GM12872 (cell line): ENCODE data around the gene PYGL.

Source experiments
- CTCF ChIP-seq: IDR thresholded peaks from 3 replicates; pipeline ENCODE4 v1.5.1; 2011; ENCODE audit warnings: low read depth, mild to moderate bottlenecking, low read length, moderate library complexity; ENCODE audit not compliant: insufficient read depth

PYGL gene

GRCh38 chr14:50943943-50944646 is at the start of gene PYGL:
Gene PYGL, minus strand, starts transcription at chr14:50944483. Its CDS starts 80 bp downstream, at chr14:50944403.
- TF ChIP-seq CTCF, result no peak

GRCh38 chr14:50985859-50986331 is 41.6 kb upstream of the PYGL start:
- no peak for TF ChIP-seq CTCF

GRCh38 chr14:50985124-50985858 is 41.0 kb upstream of the PYGL start:
- TF ChIP-seq CTCF, result no peak

GRCh38 chr14:50984036-50984710 is 39.9 kb upstream of the PYGL start:
- no peak for TF ChIP-seq CTCF

GRCh38 chr14:50979941-50980850 is 35.9 kb upstream of the PYGL start:
- no peak for TF ChIP-seq CTCF

- no peak for TF ChIP-seq CTCF
These were observed 34.6 kb upstream of the PYGL start for GRCh38 chr14:50978888-50979287.
